ENCODE measurements around the gene TMBIM1. TPM values are rescaled to one million over a fixed set of nuclear protein-coding genes. Genes with fewer than 3 reads are reported as not detected.
A peak's percentile ranks its signal among the peaks of the same experiment; 100 is the strongest.

The TMBIM1 gene
- total RNA-seq, 1 experiment from 2014 or later: 168 TPM

- DNase-seq: no peak
- no TSS peak for BruUV-seq (replicated peaks)
- peaks cover 72% of the 10 kb centered on the region for H3K4me1 ChIP-seq
- no peaks in the 10 kb centered on the region for H3K27me3 ChIP-seq (replicated peaks; ENCODE audit: control insufficient read depth, insufficient read depth, low read length)
- Mint-ChIP-seq H3K4me3 (ENCODE audit: unreplicated experiment) (no peak overlapping the region), H3K9me3 (ENCODE audit: unreplicated experiment) (no peaks in the 10 kb centered on the region), H3K27me3 (ENCODE audit: insufficient read depth, unreplicated experiment) (no peaks in the 10 kb centered on the region), H3K4me1 (ENCODE audit: low read depth, unreplicated experiment) (peaks cover 48% of the 10 kb centered on the region), H3K27ac (ENCODE audit: unreplicated experiment) (peak overlapping the region; percentile 64), H3K36me3 (ENCODE audit: insufficient read depth, unreplicated experiment) (peaks cover 84% of the 10 kb centered on the region)
- ChIA-PET POLR2A (interaction anchor here (1.2 kb wide), 1 partner anchor 9 kb away, joined by 12 read pairs; no protein-coding TSS in a partner anchor), CTCF (interaction anchor here (0.9 kb wide), 1 partner anchor 9 kb away, joined by 4 read pairs; no protein-coding TSS in a partner anchor)
- peaks cover 5% of the 10 kb centered on the region for H3K36me3 ChIP-seq (ENCODE audit: control insufficient read depth, insufficient read depth, low read length)
- TF ChIP-seq CTCF (IDR thresholded peaks at IDR 0.05; ENCODE audit: insufficient read depth in 1 of 2, low read depth in 1 of 2, low read length in 1 of 2, severe bottlenecking in 1 of 2, unreplicated experiment in 1 of 2): no peak
- H3K9me3 ChIP-seq: no peaks in the 10 kb centered on the region
- no peak overlapping the region for H3K4me3 ChIP-seq (ENCODE audit: low read depth, low read length)
- intact Hi-C loops (cut with micrococcal nuclease; ENCODE audit: unreplicated experiment): no loop called here
Measured at GRCh38 chr2:218284106-218284811, 8.0 kb downstream of the TMBIM1 start.

GRCh38 chr2:218282173-218282991 is 9.9 kb downstream of the TMBIM1 start:
- no peak overlapping the region for H3K4me3 ChIP-seq (ENCODE audit: low read depth, low read length)
- ChIA-PET CTCF (no interaction called here), POLR2A (no interaction called here)
- H3K9me3 ChIP-seq: no peaks in the 10 kb centered on the region
- no TSS peak for BruUV-seq (replicated peaks)
- TF ChIP-seq CTCF (IDR thresholded peaks at IDR 0.05; ENCODE audit: insufficient read depth in 1 of 2, low read depth in 1 of 2, low read length in 1 of 2, severe bottlenecking in 1 of 2, unreplicated experiment in 1 of 2): no peak
- peak overlapping the region; percentile 87 for H3K27ac Mint-ChIP-seq (ENCODE audit: unreplicated experiment)
- intact Hi-C loops (cut with micrococcal nuclease; ENCODE audit: unreplicated experiment): no loop called here
- DNase-seq: peak in 1 of 2 experiments; percentile 43
- H3K4me3 Mint-ChIP-seq (ENCODE audit: unreplicated experiment): no peak overlapping the region
- H3K4me1 ChIP-seq: peaks cover 54% of the 10 kb centered on the region
- peaks cover 37% of the 10 kb centered on the region for H3K4me1 Mint-ChIP-seq (ENCODE audit: low read depth, unreplicated experiment)
- H3K36me3 Mint-ChIP-seq (ENCODE audit: insufficient read depth, unreplicated experiment): peaks cover 89% of the 10 kb centered on the region
- no peaks in the 10 kb centered on the region for H3K27me3 Mint-ChIP-seq (ENCODE audit: insufficient read depth, unreplicated experiment)
- H3K36me3 ChIP-seq (ENCODE audit: control insufficient read depth, insufficient read depth, low read length): peaks cover 6% of the 10 kb centered on the region
- no peaks in the 10 kb centered on the region for H3K27me3 ChIP-seq (replicated peaks; ENCODE audit: control insufficient read depth, insufficient read depth, low read length)
- no peaks in the 10 kb centered on the region for H3K9me3 Mint-ChIP-seq (ENCODE audit: unreplicated experiment)

- H3K4me1 ChIP-seq: peaks cover 44% of the 10 kb centered on the region
- CTCF ChIA-PET: no interaction called here
- H3K4me3 Mint-ChIP-seq (ENCODE audit: unreplicated experiment): peak overlapping the region; percentile 28
Measured at GRCh38 chr2:218281449-218281848, 10.9 kb downstream of the TMBIM1 start.

More at GRCh38 chr2:218281449-218281848, 10.9 kb downstream of the TMBIM1 start:
- H3K27me3 Mint-ChIP-seq (ENCODE audit: insufficient read depth, unreplicated experiment): no peaks in the 10 kb centered on the region
- intact Hi-C loops (cut with micrococcal nuclease; ENCODE audit: unreplicated experiment): no loop called here
- Histone ChIP-seq H3K36me3 (ENCODE audit: control insufficient read depth, insufficient read depth, low read length) (peaks cover 6% of the 10 kb centered on the region), H3K4me3 (ENCODE audit: low read depth, low read length) (no peak overlapping the region), H3K9me3 (no peaks in the 10 kb centered on the region), H3K27me3 (replicated peaks; ENCODE audit: control insufficient read depth, insufficient read depth, low read length) (no peaks in the 10 kb centered on the region)
- peak overlapping the region; percentile 70 for H3K27ac Mint-ChIP-seq (ENCODE audit: unreplicated experiment)
- no peak for TF ChIP-seq CTCF (IDR thresholded peaks at IDR 0.05; ENCODE audit: insufficient read depth in 1 of 2, low read depth in 1 of 2, low read length in 1 of 2, severe bottlenecking in 1 of 2, unreplicated experiment in 1 of 2)
- POLR2A ChIA-PET: interaction anchor here (1.1 kb wide), 1 partner anchor 13 kb away, joined by 12 read pairs; no protein-coding TSS in a partner anchor
- BruUV-seq (replicated peaks): no TSS peak
- peaks cover 27% of the 10 kb centered on the region for H3K4me1 Mint-ChIP-seq (ENCODE audit: low read depth, unreplicated experiment)
- H3K9me3 Mint-ChIP-seq (ENCODE audit: unreplicated experiment): no peaks in the 10 kb centered on the region
- peaks cover 89% of the 10 kb centered on the region for H3K36me3 Mint-ChIP-seq (ENCODE audit: insufficient read depth, unreplicated experiment)
- DNase-seq: no peak

Measured in Caco-2 (cell line).